LNCAP (cell line): ENCODE data around the gene CSRNP3.

Experiments used
- CTCF ChIP-seq: fragments of 450-650 bp; IDR thresholded peaks from 2 replicates; pipeline ENCODE4 v1.5.1; 2017; ENCODE audit warnings: mild to moderate bottlenecking

CSRNP3 gene

GRCh38 chr2:165610591-165611029 is 141.1 kb downstream of the CSRNP3 start:
- no peak for TF ChIP-seq CTCF

DNA sequence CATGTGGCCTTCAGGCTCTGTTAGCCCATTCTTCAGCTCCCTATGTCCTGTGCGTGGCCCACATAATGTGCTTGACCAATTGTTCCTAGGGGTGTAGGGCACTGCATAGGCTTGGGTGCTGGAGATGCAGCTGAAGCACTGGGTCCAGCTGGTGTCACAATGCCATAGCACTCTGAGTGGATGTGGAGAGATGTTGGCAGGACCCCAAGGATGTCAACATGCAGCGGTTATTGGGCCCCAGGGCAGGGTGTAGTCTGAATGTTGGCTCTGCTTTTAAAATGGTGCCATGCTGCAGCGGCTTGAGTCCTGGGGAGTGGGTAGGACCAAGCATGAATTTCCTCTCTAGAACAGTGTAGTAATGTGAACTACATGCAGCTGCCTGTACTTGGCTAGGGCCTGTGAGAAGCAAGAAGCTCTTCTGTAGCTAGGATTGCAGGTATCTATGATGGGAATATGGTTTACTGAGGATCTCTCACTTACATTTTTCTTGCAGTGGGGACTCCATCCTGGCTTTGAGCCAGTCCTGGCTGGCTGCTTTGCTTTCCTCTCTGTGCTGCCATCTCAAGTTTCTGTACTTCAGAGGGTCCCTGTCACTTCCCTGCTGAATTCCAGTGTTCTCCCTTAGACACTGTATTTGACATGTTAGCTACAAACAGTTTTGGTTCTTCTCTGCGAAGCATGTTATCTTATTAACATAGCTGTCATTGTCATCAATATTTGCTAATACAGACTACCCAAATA is 148.4 kb downstream of the CSRNP3 start:
- no peak for TF ChIP-seq CTCF

- no peak for TF ChIP-seq CTCF
These were observed 149.3 kb downstream of the CSRNP3 start for GRCh38 chr2:165618806-165619205.

DNA sequence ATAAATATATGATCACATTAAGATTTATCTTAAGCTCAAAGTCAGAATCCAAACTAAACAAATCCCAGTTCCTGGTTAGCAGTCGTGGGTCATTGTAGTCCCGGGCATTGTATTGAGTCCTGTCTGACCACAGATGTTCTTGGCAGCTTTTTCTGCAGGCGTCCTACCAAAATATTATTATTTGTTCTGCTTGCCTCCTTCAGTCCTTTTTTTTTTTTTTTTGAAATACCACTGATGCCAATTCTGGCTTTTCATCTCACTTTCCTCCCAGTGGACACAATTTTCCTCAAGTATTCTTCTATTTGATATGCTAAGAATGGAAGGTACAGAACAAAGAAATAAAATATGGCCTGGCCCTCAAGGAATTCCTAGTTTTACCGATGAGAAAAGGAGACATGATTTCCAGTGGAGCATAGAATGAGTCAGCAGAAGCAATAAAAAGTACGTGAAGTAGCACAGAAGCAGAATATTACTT is 151.6 kb downstream of the CSRNP3 start:
- TF ChIP-seq CTCF, result no peak

DNA sequence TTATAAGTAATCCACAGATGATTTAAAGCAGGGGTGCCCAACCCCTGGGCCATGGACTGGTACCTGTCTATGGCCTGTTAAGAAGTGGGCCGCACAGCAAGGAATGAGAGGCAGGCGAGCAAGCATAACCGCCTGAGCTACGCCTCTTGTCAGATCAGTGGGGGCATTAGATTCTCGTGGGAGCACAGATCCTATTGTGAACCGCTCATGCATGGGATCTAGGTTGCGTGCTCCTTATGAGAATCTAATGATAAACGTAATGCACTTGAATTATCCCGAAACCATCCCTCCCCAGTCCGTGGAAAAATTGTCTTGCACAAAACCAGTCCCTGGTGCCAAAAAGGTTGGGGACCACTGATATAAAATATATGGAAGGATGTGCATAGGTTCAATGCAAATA is 153.7 kb downstream of the CSRNP3 start:
- TF ChIP-seq CTCF, result no peak

DNA sequence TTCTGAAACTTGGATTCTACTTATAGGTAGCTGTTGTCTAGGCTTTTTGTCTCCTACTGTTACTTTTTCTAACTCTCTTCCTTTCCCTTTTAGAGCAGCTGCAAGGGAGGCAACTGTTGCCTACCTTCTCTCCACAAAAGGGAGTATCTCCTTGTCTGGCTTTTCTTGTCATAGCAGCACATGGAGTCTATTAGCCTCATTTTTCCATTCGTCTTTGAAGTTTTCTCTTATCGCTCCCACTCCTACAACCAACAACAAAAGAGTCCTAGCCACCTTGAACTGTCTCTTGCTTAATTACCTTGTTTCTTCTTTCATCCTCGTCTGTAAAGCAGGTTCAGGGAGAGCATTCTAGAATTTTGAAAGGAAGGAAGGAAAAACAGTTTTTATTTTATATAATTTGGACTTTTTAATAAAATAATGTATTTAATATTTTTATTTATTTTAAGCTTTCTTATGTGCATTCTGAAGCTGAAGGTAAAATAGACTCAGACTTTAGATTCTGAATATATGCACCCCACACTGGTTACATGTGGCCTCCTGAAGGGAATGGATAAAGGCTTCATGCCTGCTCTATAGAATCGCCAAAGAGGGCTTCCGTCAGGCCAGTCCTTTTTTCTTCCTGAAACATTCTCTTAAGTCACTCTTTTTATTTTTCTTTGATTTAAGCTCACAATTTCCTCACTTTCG is 154.4 kb downstream of the CSRNP3 start:
- TF ChIP-seq CTCF, result no peak

- TF ChIP-seq CTCF, result no peak
These were observed 154.9 kb downstream of the CSRNP3 start for GRCh38 chr2:165624470-165624800.
